HEK293 (cell line): ENCODE results near the gene SRSF4.
A peak's percentile ranks its signal among the peaks of the same experiment; 100 is the strongest.

Experiments used
- CTCF ChIA-PET: fragments of 350-600 bp; formaldehyde crosslinking; extraction: SDS; loops from one replicate; lab custom pipeline; 2021; ENCODE audit warnings: antibody characterized with exemption; lab: Yijun Ruan, JAX
- POLR2A ChIA-PET: fragments of 300-600 bp; formaldehyde crosslinking; extraction: SDS; loops from one replicate; lab custom pipeline; 2020; ENCODE audit warnings: antibody characterized with exemption, inconsistent platforms; lab: Yijun Ruan, JAX
- H3K27ac ChIP-seq: fragments of 200-500 bp; sonication (Bioruptor generic); 2 replicates; pipeline ENCODE4 v1.5.1; 2014; ENCODE audit warnings: low read depth, low read length, control low read depth, inconsistent platforms; ENCODE audit errors: extremely low read depth
- H3K36me3 ChIP-seq, 2 experiments: fragments of 200-500 bp in 1 of 2; sonication (Bioruptor generic) in 1 of 2; 1 replicate in 1 of 2; 2 replicates in 1 of 2; pipeline ENCODE4 v1.5.1; 2014 to 2017; ENCODE audit warnings: inconsistent platforms in 2 of 2, low read length in 2 of 2; ENCODE audit not compliant: control insufficient read depth in 2 of 2, insufficient read depth in 1 of 2
- H3K4me1 ChIP-seq: fragments of 200-500 bp; sonication (Bioruptor generic); 2 replicates; pipeline ENCODE4 v1.5.1; 2014; ENCODE audit warnings: mild to moderate bottlenecking, low read length, inconsistent platforms; ENCODE audit not compliant: control insufficient read depth, insufficient read depth
- H3K4me3 ChIP-seq: 2 replicates; pipeline ENCODE4 v1.5.1; 2011; ENCODE audit warnings: low read depth, mild to moderate bottlenecking, control low read depth, low read length, moderate library complexity
- H3K9me3 ChIP-seq: fragments of 200-500 bp; sonication (Bioruptor generic); 2 replicates; pipeline ENCODE4 v1.5.1; 2014; ENCODE audit warnings: low read depth, low read length, inconsistent platforms; ENCODE audit not compliant: control insufficient read depth, insufficient read depth
- BCL11B ChIP-seq: fragments of 450-650 bp; formaldehyde crosslinking; IDR thresholded peaks from 2 replicates; pipeline ENCODE4 v1.5.1; 2016; ENCODE audit warnings: low read depth, missing biosample characterization, missing genetic modification characterization
- EGR2 ChIP-seq: fragments of 450-650 bp; formaldehyde crosslinking; IDR thresholded peaks from 2 replicates; pipeline ENCODE4 v1.5.1; 2016; ENCODE audit warnings: low read depth, missing biosample characterization, missing genetic modification characterization
- KLF8 ChIP-seq: fragments of 450-650 bp; formaldehyde crosslinking; IDR thresholded peaks from 2 replicates; pipeline ENCODE4 v1.5.1; 2016; ENCODE audit warnings: missing biosample characterization, missing genetic modification characterization
- KLF9 ChIP-seq: fragments of 450-650 bp; formaldehyde crosslinking; IDR thresholded peaks from 2 replicates; pipeline ENCODE4 v1.5.1; 2016; ENCODE audit warnings: missing biosample characterization, missing genetic modification characterization, low read depth
- SETDB1 ChIP-seq: IDR thresholded peaks from one replicate; pipeline ENCODE4 v1.6.1; 2017; ENCODE audit warnings: mild to moderate bottlenecking, low read length, moderate library complexity, mixed read lengths; ENCODE audit not compliant: insufficient read length
- ZBTB1 ChIP-seq: fragments of 450-650 bp; formaldehyde crosslinking; IDR thresholded peaks from 2 replicates; pipeline ENCODE4 v1.5.1; 2016; ENCODE audit warnings: missing biosample characterization, missing genetic modification characterization
- ZBTB17 ChIP-seq: fragments of 450-650 bp; formaldehyde crosslinking; IDR thresholded peaks from 2 replicates; pipeline ENCODE4 v1.5.1; 2016; ENCODE audit warnings: missing biosample characterization, missing genetic modification characterization
- ZBTB48 ChIP-seq: fragments of 450-650 bp; formaldehyde crosslinking; IDR thresholded peaks from 2 replicates; pipeline ENCODE4 v1.5.1; 2016; ENCODE audit warnings: missing biosample characterization, missing genetic modification characterization
- ZBTB8A ChIP-seq: fragments of 450-650 bp; formaldehyde crosslinking; IDR thresholded peaks from 2 replicates; pipeline ENCODE4 v1.5.1; 2016; ENCODE audit warnings: missing biosample characterization, missing genetic modification characterization
- ZFHX2 ChIP-seq: fragments of 450-650 bp; formaldehyde crosslinking; conservative IDR thresholded peaks from 2 replicates; pipeline ENCODE4 v1.5.1; 2016; ENCODE audit warnings: missing biosample characterization, missing genetic modification characterization
- ZIC2 ChIP-seq: fragments of 450-650 bp; formaldehyde crosslinking; IDR thresholded peaks from 2 replicates; pipeline ENCODE4 v1.5.1; 2016; ENCODE audit warnings: missing biosample characterization, missing genetic modification characterization
- ZNF138 ChIP-seq: fragments of 450-650 bp; formaldehyde crosslinking; IDR thresholded peaks from 2 replicates; pipeline ENCODE4 v1.5.1; 2016; ENCODE audit warnings: missing biosample characterization, missing genetic modification characterization, borderline replicate concordance
- ZNF19 ChIP-seq: fragments of 450-650 bp; formaldehyde crosslinking; IDR thresholded peaks from 2 replicates; pipeline ENCODE4; 2016; ENCODE audit warnings: missing biosample characterization, missing genetic modification characterization, low read depth
- ZNF335 ChIP-seq: fragments of 450-650 bp; formaldehyde crosslinking; conservative IDR thresholded peaks from 2 replicates; pipeline ENCODE4 v1.5.1; 2016; ENCODE audit warnings: missing biosample characterization, missing genetic modification characterization
- ZNF426 ChIP-seq: fragments of 450-650 bp; formaldehyde crosslinking; IDR thresholded peaks from 2 replicates; pipeline ENCODE4 v1.5.1; 2017; ENCODE audit warnings: missing biosample characterization, missing genetic modification characterization, mild to moderate bottlenecking, inconsistent platforms, moderate library complexity
- ZNF600 ChIP-seq: fragments of 450-650 bp; formaldehyde crosslinking; IDR thresholded peaks from 2 replicates; pipeline ENCODE4 v1.5.1; 2016; ENCODE audit warnings: missing biosample characterization, missing genetic modification characterization
- ZNF664 ChIP-seq: fragments of 450-650 bp; formaldehyde crosslinking; IDR thresholded peaks from 2 replicates; pipeline ENCODE4 v1.5.1; 2016; ENCODE audit warnings: missing biosample characterization, missing genetic modification characterization
- ZNF791 ChIP-seq: fragments of 450-650 bp; formaldehyde crosslinking; IDR thresholded peaks from 2 replicates; pipeline ENCODE4 v1.5.1; 2016; ENCODE audit warnings: missing biosample characterization, missing genetic modification characterization
- ZXDB ChIP-seq: fragments of 450-650 bp; formaldehyde crosslinking; IDR thresholded peaks from 2 replicates; pipeline ENCODE4 v1.5.1; 2016; ENCODE audit warnings: missing biosample characterization, missing genetic modification characterization
- TF ChIP-seq, protein P1 (sequence below): fragments of 450-650 bp; formaldehyde crosslinking; IDR thresholded peaks from 2 replicates; pipeline ENCODE4 v1.5.1; 2017; ENCODE audit warnings: missing biosample characterization, missing genetic modification characterization
- TF ChIP-seq, protein P2 (sequence below): fragments of 450-650 bp; formaldehyde crosslinking; IDR thresholded peaks from 2 replicates; pipeline ENCODE4 v1.5.1; 2016; ENCODE audit warnings: missing biosample characterization, missing genetic modification characterization
- TF ChIP-seq, protein P3 (sequence below): fragments of 450-650 bp; formaldehyde crosslinking; IDR thresholded peaks from 2 replicates; pipeline ENCODE4 v1.5.1; 2016; ENCODE audit warnings: missing biosample characterization, missing genetic modification characterization
- TF ChIP-seq, protein P4 (sequence below): fragments of 450-650 bp; formaldehyde crosslinking; IDR thresholded peaks from 2 replicates; pipeline ENCODE4 v1.5.1; 2016; ENCODE audit warnings: missing biosample characterization, missing genetic modification characterization, borderline replicate concordance
- TF ChIP-seq, protein P5 (sequence below): fragments of 450-650 bp; formaldehyde crosslinking; IDR thresholded peaks from 2 replicates; pipeline ENCODE4 v1.5.1; 2016; ENCODE audit warnings: missing biosample characterization, missing genetic modification characterization, low read depth

Gene SRSF4

DNA sequence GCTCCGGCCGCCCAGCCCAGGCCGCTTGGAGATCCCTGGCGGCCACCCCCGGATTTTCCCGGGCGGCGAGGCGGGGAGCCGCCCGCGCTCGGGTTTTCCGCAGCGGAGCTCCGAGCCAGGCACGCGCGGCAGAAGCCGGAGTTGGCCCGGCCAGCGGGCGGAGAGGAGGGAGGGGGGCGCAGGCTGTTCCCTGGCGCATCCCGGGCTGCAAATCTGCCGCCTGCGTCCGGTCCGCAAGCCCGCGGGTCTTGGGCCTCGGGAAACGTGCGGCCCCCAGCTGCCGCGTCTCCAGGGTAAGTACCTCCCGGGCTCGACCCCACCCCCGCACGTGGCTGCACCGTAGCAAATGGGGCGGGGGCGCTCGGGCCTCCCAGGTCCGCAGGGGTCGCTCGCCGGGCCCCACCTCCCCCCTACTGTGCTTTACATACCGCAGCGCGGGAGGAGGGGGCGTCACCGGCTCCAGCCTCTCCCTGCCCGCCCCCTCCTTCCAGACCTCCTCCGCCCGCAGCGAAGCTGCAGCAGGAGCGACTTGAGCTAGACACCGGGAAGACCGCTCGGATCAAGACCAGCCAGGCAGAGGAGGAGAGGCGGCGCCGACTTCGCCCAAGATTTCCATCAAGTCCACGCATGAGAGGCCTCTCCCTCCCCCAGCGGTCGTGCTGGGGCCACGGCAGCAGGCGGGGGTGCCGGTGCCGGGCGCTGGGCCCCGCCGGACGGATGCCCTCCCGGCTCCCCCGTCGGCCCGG is 59.6 kb downstream of the SRSF4 start (continued):
- TF ChIP-seq, protein P1, sequence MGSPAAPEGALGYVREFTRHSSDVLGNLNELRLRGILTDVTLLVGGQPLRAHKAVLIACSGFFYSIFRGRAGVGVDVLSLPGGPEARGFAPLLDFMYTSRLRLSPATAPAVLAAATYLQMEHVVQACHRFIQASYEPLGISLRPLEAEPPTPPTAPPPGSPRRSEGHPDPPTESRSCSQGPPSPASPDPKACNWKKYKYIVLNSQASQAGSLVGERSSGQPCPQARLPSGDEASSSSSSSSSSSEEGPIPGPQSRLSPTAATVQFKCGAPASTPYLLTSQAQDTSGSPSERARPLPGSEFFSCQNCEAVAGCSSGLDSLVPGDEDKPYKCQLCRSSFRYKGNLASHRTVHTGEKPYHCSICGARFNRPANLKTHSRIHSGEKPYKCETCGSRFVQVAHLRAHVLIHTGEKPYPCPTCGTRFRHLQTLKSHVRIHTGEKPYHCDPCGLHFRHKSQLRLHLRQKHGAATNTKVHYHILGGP (tag by site-specific recombination): no peak
- TF ChIP-seq ZNF19 (no peak), ZFHX2 (tag by site-specific recombination) (peak; percentile 55), ZNF335 (tag by site-specific recombination) (peak; percentile 40; the same call in 1 of the 2 replicates), SETDB1 (no peak), ZBTB17 (peak; percentile 25; the same call in 1 of the 2 replicates), KLF8 (peak; percentile 63; the same call in 1 of the 2 replicates), ZNF664 (tag by site-specific recombination) (no peak), ZNF138 (no peak), ZNF600 (tag by site-specific recombination) (0 out of 2 replicates have a peak, but pooled peaks have one; percentile 14), ZBTB8A (peak; percentile 16; the same call in 1 of the 2 replicates), ZBTB48 (tag by site-specific recombination) (no peak), ZIC2 (tag by site-specific recombination) (peak; percentile 48; the same call in 1 of the 2 replicates), KLF9 (tag by site-specific recombination) (peak; percentile 39; the same call in 1 of the 2 replicates), EGR2 (no peak)
- TF ChIP-seq, protein P2, sequence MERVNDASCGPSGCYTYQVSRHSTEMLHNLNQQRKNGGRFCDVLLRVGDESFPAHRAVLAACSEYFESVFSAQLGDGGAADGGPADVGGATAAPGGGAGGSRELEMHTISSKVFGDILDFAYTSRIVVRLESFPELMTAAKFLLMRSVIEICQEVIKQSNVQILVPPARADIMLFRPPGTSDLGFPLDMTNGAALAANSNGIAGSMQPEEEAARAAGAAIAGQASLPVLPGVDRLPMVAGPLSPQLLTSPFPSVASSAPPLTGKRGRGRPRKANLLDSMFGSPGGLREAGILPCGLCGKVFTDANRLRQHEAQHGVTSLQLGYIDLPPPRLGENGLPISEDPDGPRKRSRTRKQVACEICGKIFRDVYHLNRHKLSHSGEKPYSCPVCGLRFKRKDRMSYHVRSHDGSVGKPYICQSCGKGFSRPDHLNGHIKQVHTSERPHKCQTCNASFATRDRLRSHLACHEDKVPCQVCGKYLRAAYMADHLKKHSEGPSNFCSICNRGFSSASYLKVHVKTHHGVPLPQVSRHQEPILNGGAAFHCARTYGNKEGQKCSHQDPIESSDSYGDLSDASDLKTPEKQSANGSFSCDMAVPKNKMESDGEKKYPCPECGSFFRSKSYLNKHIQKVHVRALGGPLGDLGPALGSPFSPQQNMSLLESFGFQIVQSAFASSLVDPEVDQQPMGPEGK (tag by site-specific recombination): peak; percentile 41; the same call in 1 of the 2 replicates
- TF ChIP-seq, protein P3, sequence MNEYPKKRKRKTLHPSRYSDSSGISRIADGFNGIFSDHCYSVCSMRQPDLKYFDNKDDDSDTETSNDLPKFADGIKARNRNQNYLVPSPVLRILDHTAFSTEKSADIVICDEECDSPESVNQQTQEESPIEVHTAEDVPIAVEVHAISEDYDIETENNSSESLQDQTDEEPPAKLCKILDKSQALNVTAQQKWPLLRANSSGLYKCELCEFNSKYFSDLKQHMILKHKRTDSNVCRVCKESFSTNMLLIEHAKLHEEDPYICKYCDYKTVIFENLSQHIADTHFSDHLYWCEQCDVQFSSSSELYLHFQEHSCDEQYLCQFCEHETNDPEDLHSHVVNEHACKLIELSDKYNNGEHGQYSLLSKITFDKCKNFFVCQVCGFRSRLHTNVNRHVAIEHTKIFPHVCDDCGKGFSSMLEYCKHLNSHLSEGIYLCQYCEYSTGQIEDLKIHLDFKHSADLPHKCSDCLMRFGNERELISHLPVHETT (tag by site-specific recombination): no peak

DNA sequence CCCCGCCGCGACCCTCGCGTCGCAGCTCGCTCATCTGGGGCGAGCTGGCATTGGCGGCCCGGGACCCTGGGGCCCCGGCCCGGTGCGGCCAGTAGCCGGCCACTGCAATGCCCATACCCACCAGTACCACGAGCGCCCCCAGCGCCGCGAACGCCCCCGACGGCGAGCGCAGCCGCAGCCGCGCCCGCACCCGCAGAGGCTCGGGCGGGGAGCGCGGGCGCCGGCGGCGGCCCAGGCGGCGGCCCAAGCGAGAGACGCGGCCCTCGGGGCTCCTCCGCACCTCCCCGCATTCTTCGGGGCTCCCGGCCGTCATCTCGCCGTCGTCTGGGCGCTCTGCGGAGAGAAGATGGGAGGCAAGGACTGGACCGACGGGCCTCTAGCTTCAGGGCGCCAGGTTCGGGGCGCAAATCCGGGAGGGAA is 60.2 kb downstream of the SRSF4 start:
- ChIA-PET POLR2A (interaction anchor here (1.6 to 2.1 kb wide), 2 partner anchors 9 to 60 kb away, joined by 4 to 12 read pairs; partner anchors contain the start of gene SRSF4), CTCF (interaction anchor here (0.6 to 1.4 kb wide), 4 partner anchors 10 to 418 kb away, joined by 3 to 6 read pairs (median 3); partner anchors contain the start of gene SRSF4)
- Histone ChIP-seq H3K36me3 (peaks cover 0 to 21% of the 10 kb centered on the region in 2 experiments; a peak in 2 of 3 replicates), H3K9me3 (no peaks in the 10 kb centered on the region), H3K4me3 (peak overlapping the region; percentile 61), H3K27ac (0 out of 2 replicates have a peak overlapping the region, but pooled peaks have one; percentile 51), H3K4me1 (no peaks in the 10 kb centered on the region)
- TF ChIP-seq ZNF426 (no peak), BCL11B (tag by site-specific recombination) (no peak), ZBTB1 (tag by site-specific recombination) (no peak), ZXDB (tag by site-specific recombination) (no peak), ZNF791 (tag by site-specific recombination) (no peak)
- TF ChIP-seq, protein P4, sequence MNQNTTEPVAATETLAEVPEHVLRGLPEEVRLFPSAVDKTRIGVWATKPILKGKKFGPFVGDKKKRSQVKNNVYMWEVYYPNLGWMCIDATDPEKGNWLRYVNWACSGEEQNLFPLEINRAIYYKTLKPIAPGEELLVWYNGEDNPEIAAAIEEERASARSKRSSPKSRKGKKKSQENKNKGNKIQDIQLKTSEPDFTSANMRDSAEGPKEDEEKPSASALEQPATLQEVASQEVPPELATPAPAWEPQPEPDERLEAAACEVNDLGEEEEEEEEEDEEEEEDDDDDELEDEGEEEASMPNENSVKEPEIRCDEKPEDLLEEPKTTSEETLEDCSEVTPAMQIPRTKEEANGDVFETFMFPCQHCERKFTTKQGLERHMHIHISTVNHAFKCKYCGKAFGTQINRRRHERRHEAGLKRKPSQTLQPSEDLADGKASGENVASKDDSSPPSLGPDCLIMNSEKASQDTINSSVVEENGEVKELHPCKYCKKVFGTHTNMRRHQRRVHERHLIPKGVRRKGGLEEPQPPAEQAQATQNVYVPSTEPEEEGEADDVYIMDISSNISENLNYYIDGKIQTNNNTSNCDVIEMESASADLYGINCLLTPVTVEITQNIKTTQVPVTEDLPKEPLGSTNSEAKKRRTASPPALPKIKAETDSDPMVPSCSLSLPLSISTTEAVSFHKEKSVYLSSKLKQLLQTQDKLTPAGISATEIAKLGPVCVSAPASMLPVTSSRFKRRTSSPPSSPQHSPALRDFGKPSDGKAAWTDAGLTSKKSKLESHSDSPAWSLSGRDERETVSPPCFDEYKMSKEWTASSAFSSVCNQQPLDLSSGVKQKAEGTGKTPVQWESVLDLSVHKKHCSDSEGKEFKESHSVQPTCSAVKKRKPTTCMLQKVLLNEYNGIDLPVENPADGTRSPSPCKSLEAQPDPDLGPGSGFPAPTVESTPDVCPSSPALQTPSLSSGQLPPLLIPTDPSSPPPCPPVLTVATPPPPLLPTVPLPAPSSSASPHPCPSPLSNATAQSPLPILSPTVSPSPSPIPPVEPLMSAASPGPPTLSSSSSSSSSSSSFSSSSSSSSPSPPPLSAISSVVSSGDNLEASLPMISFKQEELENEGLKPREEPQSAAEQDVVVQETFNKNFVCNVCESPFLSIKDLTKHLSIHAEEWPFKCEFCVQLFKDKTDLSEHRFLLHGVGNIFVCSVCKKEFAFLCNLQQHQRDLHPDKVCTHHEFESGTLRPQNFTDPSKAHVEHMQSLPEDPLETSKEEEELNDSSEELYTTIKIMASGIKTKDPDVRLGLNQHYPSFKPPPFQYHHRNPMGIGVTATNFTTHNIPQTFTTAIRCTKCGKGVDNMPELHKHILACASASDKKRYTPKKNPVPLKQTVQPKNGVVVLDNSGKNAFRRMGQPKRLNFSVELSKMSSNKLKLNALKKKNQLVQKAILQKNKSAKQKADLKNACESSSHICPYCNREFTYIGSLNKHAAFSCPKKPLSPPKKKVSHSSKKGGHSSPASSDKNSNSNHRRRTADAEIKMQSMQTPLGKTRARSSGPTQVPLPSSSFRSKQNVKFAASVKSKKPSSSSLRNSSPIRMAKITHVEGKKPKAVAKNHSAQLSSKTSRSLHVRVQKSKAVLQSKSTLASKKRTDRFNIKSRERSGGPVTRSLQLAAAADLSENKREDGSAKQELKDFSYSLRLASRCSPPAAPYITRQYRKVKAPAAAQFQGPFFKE (tag by site-specific recombination): no peak
- TF ChIP-seq, protein P5, sequence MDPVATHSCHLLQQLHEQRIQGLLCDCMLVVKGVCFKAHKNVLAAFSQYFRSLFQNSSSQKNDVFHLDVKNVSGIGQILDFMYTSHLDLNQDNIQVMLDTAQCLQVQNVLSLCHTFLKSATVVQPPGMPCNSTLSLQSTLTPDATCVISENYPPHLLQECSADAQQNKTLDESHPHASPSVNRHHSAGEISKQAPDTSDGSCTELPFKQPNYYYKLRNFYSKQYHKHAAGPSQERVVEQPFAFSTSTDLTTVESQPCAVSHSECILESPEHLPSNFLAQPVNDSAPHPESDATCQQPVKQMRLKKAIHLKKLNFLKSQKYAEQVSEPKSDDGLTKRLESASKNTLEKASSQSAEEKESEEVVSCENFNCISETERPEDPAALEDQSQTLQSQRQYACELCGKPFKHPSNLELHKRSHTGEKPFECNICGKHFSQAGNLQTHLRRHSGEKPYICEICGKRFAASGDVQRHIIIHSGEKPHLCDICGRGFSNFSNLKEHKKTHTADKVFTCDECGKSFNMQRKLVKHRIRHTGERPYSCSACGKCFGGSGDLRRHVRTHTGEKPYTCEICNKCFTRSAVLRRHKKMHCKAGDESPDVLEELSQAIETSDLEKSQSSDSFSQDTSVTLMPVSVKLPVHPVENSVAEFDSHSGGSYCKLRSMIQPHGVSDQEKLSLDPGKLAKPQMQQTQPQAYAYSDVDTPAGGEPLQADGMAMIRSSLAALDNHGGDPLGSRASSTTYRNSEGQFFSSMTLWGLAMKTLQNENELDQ (tag by site-specific recombination): no peak
